HepG2 (cell line): ENCODE data around the gene CBFA2T2. TPM values are rescaled to one million over a fixed set of nuclear protein-coding genes. Genes with fewer than 3 reads are reported as not detected.

Experiments
- GTF3A ChIP-seq: sonication (generic); formaldehyde crosslinking; conservative IDR thresholded peaks from 2 replicates; pipeline ENCODE4 v1.4.0; 2020; ENCODE audit warnings: mild to moderate bottlenecking, missing genetic modification reagents
- HDAC2 ChIP-seq: sonication (generic); formaldehyde crosslinking; IDR thresholded peaks from 2 replicates; pipeline ENCODE4 v1.4.0; 2020; ENCODE audit warnings: missing genetic modification reagents
- HOXA7 ChIP-seq: sonication (generic); formaldehyde crosslinking; IDR thresholded peaks from 2 replicates; pipeline ENCODE4 v1.8.1; 2022; ENCODE audit warnings: mild to moderate bottlenecking, missing genetic modification reagents, moderate library complexity
- IRF2 ChIP-seq: IDR thresholded peaks from 2 replicates; pipeline ENCODE4 v1.6.1; 2018; ENCODE audit warnings: missing genetic modification reagents, missing compliant biosample characterization
- JARID2 ChIP-seq: sonication (generic); formaldehyde crosslinking; IDR thresholded peaks from 2 replicates; pipeline ENCODE4 v1.8.1; 2023; ENCODE audit warnings: missing genetic modification reagents, inconsistent platforms; ENCODE audit not compliant: insufficient replicate concordance
- NCOA1 ChIP-seq: sonication (generic); formaldehyde crosslinking; IDR thresholded peaks from 2 replicates; pipeline ENCODE4 v1.9.0; 2021; ENCODE audit warnings: missing genetic modification reagents
- SMC3 ChIP-seq: IDR thresholded peaks from 2 replicates; pipeline ENCODE4 v1.6.1; 2011; ENCODE audit warnings: low read length, improper control_type of control experiment
- SNAPC2 ChIP-seq: sonication (generic); formaldehyde crosslinking; IDR thresholded peaks from 2 replicates; pipeline ENCODE4 v1.8.1; 2022; ENCODE audit warnings: mild to moderate bottlenecking, missing genetic modification reagents
- XRCC5 ChIP-seq: fragments of 200-400 bp; formaldehyde crosslinking; optimal IDR thresholded peaks from 2 replicates; pipeline ENCODE3; 2017; ENCODE audit warnings: mild to moderate bottlenecking, low read length
- ZNF629 ChIP-seq: sonication (generic); formaldehyde crosslinking; conservative IDR thresholded peaks from 2 replicates; pipeline ENCODE4 v1.5.0; 2020; ENCODE audit warnings: missing genetic modification reagents
- ZNF660 ChIP-seq: sonication (generic); formaldehyde crosslinking; IDR thresholded peaks from 2 replicates; pipeline ENCODE4 v1.5.1; 2020; ENCODE audit warnings: mild to moderate bottlenecking, low read depth, missing genetic modification reagents, borderline replicate concordance
- ZSCAN31 ChIP-seq: sonication (generic); formaldehyde crosslinking; IDR thresholded peaks from 2 replicates; pipeline ENCODE4 v1.5.0; 2020; ENCODE audit warnings: low read depth, mild to moderate bottlenecking, missing genetic modification reagents
- polyA plus RNA-seq, 8 experiments: library from polyadenylated mRNA; depleted of rRNA in 3 of 8; stranded (reverse) in 7 of 8; unstranded in 1 of 8; fragments of >200 nt; fragmentation: Illumina TruSeq in 4 of 8; extraction: Trizol in 4 of 8; gene quantifications; 2 replicates each; pipeline versions ENCODE4 v1.2.1 to v1.2.3, GENCODE V29; 2011 to 2016; ENCODE audit warnings: low read depth in 4 of 8, missing spikeins in 1 of 8, mixed read lengths in 1 of 8; ENCODE audit not compliant: insufficient read depth in 1 of 8
- total RNA-seq, 5 experiments: library from RNA; depleted of rRNA; stranded (reverse); fragments of >200 nt; fragmentation: Illumina TruSeq; extraction: Trizol; gene quantifications; 2 replicates each; pipeline ENCODE4 v1.2.3, GENCODE V29; 2016; ENCODE audit warnings: low read depth in 1 of 5
- TF ChIP-seq, protein P1 (sequence below): sonication (generic); formaldehyde crosslinking; IDR thresholded peaks from 2 replicates; pipeline ENCODE4 v1.4.0; 2020; ENCODE audit warnings: missing genetic modification reagents
- TF ChIP-seq, protein P2 (sequence below): sonication (generic); formaldehyde crosslinking; IDR thresholded peaks from 2 replicates; pipeline ENCODE4 v1.4.0; 2020; ENCODE audit warnings: mild to moderate bottlenecking, low read depth, missing genetic modification reagents
- TF ChIP-seq, protein P3 (sequence below): sonication (generic); formaldehyde crosslinking; IDR thresholded peaks from 2 replicates; pipeline ENCODE4 v1.4.0; 2020; ENCODE audit warnings: mild to moderate bottlenecking, missing genetic modification reagents
- TF ChIP-seq, protein P4 (sequence below): IDR thresholded peaks from 2 replicates; pipeline ENCODE4 v1.6.1; 2016; ENCODE audit warnings: low read depth, missing genetic modification reagents, missing compliant biosample characterization
- TF ChIP-seq, protein P5 (sequence below): sonication (generic); formaldehyde crosslinking; IDR thresholded peaks from 2 replicates; pipeline ENCODE4 v1.8.1; 2023; ENCODE audit warnings: mild to moderate bottlenecking, missing genetic modification reagents, borderline replicate concordance

CBFA2T2 gene
- total and polyA plus RNA-seq, 2 of the 13 experiments (the other 11 are each of a cell fraction or from before 2014, with no cell fraction given): 6.3 to 21.2 TPM

DNA sequence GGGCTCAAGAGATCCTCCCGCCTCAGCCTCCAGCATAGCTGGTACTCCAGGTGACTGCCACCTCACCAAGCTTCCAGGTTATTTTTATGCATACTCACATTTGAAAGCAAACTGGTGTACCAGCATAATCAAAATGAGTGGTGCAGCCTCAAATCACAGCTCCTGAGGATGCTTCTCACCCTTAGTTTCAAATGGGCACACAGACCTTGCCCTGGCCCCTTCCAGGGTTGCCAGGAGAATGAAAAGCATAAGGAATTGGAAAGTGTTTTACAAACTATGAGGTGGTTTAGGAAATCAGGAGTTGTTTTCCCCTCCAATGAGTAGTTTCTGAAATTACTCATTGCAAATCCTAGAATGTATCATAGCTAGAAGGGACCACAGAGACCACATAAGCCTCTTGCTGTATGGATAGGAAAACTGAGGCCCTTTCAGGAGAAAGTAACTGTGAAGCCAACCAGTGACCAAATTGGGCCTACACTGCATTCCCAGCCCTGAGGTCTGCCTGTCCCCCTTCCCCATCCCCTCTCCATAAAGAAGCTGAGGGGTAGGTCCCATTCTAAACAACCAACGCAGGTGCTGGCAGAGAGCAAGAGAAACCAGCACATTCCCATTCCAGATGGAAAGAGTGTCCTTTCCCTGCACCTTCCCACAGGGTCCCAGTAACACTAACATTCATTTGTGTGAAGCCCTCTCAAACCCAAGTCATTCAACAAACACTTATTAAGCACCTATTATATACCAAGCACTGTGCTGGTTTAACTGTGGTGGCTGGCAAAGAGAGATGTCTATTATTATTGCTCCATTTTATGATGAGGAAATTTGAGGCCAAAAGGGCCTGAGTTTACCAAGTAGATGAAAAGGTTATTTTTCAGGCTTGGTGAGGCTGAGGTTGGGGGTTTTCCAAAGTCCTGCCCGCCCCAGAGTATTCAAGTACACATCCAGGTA, 198.4 kb downstream of the CBFA2T2 start (continued):
- TF ChIP-seq, protein P1, sequence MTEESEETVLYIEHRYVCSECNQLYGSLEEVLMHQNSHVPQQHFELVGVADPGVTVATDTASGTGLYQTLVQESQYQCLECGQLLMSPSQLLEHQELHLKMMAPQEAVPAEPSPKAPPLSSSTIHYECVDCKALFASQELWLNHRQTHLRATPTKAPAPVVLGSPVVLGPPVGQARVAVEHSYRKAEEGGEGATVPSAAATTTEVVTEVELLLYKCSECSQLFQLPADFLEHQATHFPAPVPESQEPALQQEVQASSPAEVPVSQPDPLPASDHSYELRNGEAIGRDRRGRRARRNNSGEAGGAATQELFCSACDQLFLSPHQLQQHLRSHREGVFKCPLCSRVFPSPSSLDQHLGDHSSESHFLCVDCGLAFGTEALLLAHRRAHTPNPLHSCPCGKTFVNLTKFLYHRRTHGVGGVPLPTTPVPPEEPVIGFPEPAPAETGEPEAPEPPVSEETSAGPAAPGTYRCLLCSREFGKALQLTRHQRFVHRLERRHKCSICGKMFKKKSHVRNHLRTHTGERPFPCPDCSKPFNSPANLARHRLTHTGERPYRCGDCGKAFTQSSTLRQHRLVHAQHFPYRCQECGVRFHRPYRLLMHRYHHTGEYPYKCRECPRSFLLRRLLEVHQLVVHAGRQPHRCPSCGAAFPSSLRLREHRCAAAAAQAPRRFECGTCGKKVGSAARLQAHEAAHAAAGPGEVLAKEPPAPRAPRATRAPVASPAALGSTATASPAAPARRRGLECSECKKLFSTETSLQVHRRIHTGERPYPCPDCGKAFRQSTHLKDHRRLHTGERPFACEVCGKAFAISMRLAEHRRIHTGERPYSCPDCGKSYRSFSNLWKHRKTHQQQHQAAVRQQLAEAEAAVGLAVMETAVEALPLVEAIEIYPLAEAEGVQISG (CRISPR knock-in tag): 0 out of 2 replicates have a peak, but pooled peaks have one; percentile 10
- TF ChIP-seq, protein P2, sequence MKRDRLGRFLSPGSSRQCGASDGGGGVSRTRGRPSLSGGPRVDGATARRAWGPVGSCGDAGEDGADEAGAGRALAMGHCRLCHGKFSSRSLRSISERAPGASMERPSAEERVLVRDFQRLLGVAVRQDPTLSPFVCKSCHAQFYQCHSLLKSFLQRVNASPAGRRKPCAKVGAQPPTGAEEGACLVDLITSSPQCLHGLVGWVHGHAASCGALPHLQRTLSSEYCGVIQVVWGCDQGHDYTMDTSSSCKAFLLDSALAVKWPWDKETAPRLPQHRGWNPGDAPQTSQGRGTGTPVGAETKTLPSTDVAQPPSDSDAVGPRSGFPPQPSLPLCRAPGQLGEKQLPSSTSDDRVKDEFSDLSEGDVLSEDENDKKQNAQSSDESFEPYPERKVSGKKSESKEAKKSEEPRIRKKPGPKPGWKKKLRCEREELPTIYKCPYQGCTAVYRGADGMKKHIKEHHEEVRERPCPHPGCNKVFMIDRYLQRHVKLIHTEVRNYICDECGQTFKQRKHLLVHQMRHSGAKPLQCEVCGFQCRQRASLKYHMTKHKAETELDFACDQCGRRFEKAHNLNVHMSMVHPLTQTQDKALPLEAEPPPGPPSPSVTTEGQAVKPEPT (CRISPR knock-in tag): no peak
- TF ChIP-seq IRF2 (CRISPR knock-in tag): 0 out of 2 replicates have a peak, but pooled peaks have one; percentile 5
- TF ChIP-seq HOXA7 (CRISPR knock-in tag): no peak
- TF ChIP-seq, protein P3, sequence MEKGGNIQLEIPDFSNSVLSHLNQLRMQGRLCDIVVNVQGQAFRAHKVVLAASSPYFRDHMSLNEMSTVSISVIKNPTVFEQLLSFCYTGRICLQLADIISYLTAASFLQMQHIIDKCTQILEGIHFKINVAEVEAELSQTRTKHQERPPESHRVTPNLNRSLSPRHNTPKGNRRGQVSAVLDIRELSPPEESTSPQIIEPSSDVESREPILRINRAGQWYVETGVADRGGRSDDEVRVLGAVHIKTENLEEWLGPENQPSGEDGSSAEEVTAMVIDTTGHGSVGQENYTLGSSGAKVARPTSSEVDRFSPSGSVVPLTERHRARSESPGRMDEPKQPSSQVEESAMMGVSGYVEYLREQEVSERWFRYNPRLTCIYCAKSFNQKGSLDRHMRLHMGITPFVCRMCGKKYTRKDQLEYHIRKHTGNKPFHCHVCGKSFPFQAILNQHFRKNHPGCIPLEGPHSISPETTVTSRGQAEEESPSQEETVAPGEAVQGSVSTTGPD (CRISPR knock-in tag): no peak
- TF ChIP-seq, protein P4, sequence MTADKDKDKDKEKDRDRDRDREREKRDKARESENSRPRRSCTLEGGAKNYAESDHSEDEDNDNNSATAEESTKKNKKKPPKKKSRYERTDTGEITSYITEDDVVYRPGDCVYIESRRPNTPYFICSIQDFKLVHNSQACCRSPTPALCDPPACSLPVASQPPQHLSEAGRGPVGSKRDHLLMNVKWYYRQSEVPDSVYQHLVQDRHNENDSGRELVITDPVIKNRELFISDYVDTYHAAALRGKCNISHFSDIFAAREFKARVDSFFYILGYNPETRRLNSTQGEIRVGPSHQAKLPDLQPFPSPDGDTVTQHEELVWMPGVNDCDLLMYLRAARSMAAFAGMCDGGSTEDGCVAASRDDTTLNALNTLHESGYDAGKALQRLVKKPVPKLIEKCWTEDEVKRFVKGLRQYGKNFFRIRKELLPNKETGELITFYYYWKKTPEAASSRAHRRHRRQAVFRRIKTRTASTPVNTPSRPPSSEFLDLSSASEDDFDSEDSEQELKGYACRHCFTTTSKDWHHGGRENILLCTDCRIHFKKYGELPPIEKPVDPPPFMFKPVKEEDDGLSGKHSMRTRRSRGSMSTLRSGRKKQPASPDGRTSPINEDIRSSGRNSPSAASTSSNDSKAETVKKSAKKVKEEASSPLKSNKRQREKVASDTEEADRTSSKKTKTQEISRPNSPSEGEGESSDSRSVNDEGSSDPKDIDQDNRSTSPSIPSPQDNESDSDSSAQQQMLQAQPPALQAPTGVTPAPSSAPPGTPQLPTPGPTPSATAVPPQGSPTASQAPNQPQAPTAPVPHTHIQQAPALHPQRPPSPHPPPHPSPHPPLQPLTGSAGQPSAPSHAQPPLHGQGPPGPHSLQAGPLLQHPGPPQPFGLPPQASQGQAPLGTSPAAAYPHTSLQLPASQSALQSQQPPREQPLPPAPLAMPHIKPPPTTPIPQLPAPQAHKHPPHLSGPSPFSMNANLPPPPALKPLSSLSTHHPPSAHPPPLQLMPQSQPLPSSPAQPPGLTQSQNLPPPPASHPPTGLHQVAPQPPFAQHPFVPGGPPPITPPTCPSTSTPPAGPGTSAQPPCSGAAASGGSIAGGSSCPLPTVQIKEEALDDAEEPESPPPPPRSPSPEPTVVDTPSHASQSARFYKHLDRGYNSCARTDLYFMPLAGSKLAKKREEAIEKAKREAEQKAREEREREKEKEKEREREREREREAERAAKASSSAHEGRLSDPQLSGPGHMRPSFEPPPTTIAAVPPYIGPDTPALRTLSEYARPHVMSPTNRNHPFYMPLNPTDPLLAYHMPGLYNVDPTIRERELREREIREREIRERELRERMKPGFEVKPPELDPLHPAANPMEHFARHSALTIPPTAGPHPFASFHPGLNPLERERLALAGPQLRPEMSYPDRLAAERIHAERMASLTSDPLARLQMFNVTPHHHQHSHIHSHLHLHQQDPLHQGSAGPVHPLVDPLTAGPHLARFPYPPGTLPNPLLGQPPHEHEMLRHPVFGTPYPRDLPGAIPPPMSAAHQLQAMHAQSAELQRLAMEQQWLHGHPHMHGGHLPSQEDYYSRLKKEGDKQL (CRISPR knock-in tag): no peak
- TF ChIP-seq GTF3A (CRISPR knock-in tag): no peak
- TF ChIP-seq NCOA1 (CRISPR knock-in tag): no peak
- TF ChIP-seq XRCC5: no peak
- TF ChIP-seq SNAPC2 (CRISPR knock-in tag): no peak
- no peak for TF ChIP-seq ZNF660 (CRISPR knock-in tag)
- TF ChIP-seq JARID2 (CRISPR knock-in tag): no peak
- no peak for TF ChIP-seq SMC3
- 0 out of 2 replicates have a peak, but pooled peaks have one; percentile 55 for TF ChIP-seq ZSCAN31 (CRISPR knock-in tag)
- peak; percentile 35; the same call in 1 of the 2 replicates for TF ChIP-seq ZNF629
- no peak for TF ChIP-seq HDAC2 (CRISPR knock-in tag)
- TF ChIP-seq, protein P5, sequence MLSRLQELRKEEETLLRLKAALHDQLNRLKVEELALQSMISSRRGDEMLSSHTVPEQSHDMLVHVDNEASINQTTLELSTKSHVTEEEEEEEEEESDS: no peak
